ENCODE data around the gene CDC123.

DNA sequence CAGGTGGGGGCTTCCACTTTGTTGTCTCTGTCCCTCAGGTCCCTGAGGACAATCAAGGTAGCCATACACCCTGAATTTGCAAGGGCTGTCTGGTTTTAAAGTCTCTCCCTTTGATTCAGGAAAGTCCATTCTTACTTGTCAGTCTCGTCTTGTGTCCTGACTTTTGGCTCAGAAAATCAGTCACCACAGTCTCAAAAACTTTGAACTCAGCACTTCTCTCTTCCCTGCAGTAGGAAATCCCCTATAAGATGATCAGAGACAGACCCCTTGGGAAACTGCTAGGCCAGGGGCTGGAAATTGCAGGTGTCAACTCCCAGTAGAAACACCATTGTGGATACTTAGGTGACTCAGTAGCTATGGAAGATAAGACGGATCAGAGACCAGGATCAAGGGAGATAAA, 73.1 kb downstream of the CDC123 start:
- TF ChIP-seq CTCF (IDR thresholded peaks at IDR 0.05 in 2 of 3, conservative IDR thresholded peaks at IDR 0.05 in 1 of 3; ENCODE audit: borderline replicate concordance in 1 of 3, insufficient read depth in 1 of 3, low read depth in 2 of 3, low read length in 2 of 3) (no peak), EZH2 (IDR thresholded peaks at IDR 0.05) (no peak), POLR2A (IDR thresholded peaks at IDR 0.05; ENCODE audit: borderline replicate concordance, extremely low read depth, insufficient read depth, insufficient read length) (no peak), RAD21 (IDR thresholded peaks at IDR 0.05; ENCODE audit: low read depth) (no peak), CBX3 (IDR thresholded peaks at IDR 0.05; ENCODE audit: low read depth) (no peak), POLR2AphosphoS5 (IDR thresholded peaks at IDR 0.05; ENCODE audit: low read depth, low read length) (no peak), YY1 (IDR thresholded peaks at IDR 0.05; ENCODE audit: extremely low read depth, insufficient replicate concordance, low read depth, low read length) (no peak), ZBTB33 (IDR thresholded peaks at IDR 0.05; ENCODE audit: extremely low read depth, insufficient replicate concordance, low read length) (no peak), EZH2phosphoT487 (IDR thresholded peaks at IDR 0.05; ENCODE audit: borderline replicate concordance) (no peak), ZNF274 (IDR thresholded peaks at IDR 0.05; ENCODE audit: low read depth, low read length) (no peak), SP1 (IDR thresholded peaks at IDR 0.05; ENCODE audit: low read depth) (no peak), SIN3A (IDR thresholded peaks at IDR 0.05; ENCODE audit: low read depth) (no peak)

All from HCT116 (cell line).